Measurements from ENCODE around the gene UGCG. TPM values are rescaled to one million over a fixed set of nuclear protein-coding genes. Genes with fewer than 3 reads are reported as not detected.
"Not testable (repeated sequence)": the region's sequence is repeated elsewhere in the genome, so short reads cannot be mapped to it uniquely, and the experiment has no call there.

The UGCG gene
- total and polyA plus RNA-seq, 7 donors: 7.2 to 74.6 (median 17.6) TPM

DNA sequence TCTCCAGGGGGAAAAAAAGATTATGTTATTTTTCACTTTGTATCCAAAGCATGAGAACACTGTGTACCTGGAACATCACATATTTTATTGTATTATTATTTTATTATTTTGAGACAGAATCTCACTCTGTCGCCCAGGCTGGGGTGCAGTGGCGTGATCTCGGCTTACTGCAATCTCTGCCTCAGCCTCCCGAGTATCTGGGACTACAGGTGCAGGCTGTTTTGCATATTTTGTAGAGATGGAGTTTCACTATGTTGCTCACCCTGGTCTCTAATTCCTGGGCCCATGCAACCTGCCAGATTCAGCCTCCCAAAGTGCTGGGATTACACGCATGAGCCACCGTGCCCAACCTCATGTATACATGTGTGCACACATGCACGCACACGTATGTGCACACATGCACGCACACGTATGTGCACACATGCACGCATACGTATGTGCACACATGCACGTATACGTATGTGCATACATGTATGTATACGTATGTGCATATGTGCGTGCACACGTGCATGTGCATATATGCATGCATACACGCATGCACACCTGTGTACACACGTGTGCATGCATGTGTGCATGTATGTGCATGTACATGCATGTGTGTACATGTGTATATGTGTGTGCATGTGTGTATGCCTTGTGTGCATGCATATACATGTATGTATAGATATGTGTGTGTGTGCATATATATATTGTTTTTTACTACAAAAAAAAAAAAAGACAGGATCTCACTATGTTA is 9.5 kb upstream of the UGCG start:
- TF ChIP-seq CTCF (IDR thresholded peaks at IDR 0.05): no peak
- no peaks in the 10 kb centered on the region for H3K4me1 ChIP-seq
- no peak overlapping the region for H3K27ac ChIP-seq
- H3K36me3 ChIP-seq (ENCODE audit: insufficient read depth in 1 of 2, low read depth in 1 of 2): no peaks in the 10 kb centered on the region
- ATAC-seq (no peak), DNase-seq (no peak)
- no peak overlapping the region for H3K4me3 ChIP-seq
- H3K9me3 ChIP-seq: no peaks in the 10 kb centered on the region
- no peaks in the 10 kb centered on the region for H3K27me3 ChIP-seq (ENCODE audit: insufficient read depth in 3 of 3, low read length in 2 of 3)
- 86 to 95% (median 88%) methylated on average over 19 of the region's 19 CpGs for WGBS, 3 donors
- intact Hi-C loops (cut with DNase I): no loop called here

GRCh38 chr9:111890334-111890733 is 6.3 kb upstream of the UGCG start:
- DNase-seq (no peak), ATAC-seq (no peak)
- Histone ChIP-seq H3K27me3 (ENCODE audit: insufficient read depth in 3 of 3, low read length in 2 of 3) (no peaks in the 10 kb centered on the region), H3K27ac (no peak overlapping the region), H3K9me3 (no peaks in the 10 kb centered on the region), H3K36me3 (ENCODE audit: insufficient read depth in 1 of 2, low read depth in 1 of 2) (no peaks in the 10 kb centered on the region), H3K4me1 (no peaks in the 10 kb centered on the region), H3K4me3 (no peak overlapping the region)
- no peak for TF ChIP-seq CTCF (IDR thresholded peaks at IDR 0.05)
- intact Hi-C loops (cut with DNase I): loop anchor here (5.0 to 10.0 kb wide), 2 partner anchors 118 to 444 kb away; partner anchors contain the start of gene PTBP3 (in 1 of the 2)
- WGBS, 3 donors: 93 to 95% (median 95%) methylated on average over 2 of the region's 2 CpGs

GRCh38 chr9:111890867-111891266 is 5.7 kb upstream of the UGCG start:
- intact Hi-C loops (cut with DNase I): loop anchor here (5.0 to 10.0 kb wide), 2 partner anchors 119 to 444 kb away; partner anchors contain the start of gene PTBP3 (in 1 of the 2)
- DNase-seq; ATAC-seq; H3K36me3 ChIP-seq (ENCODE audit: insufficient read depth in 1 of 2, low read depth in 1 of 2); H3K4me3 ChIP-seq; H3K27me3 ChIP-seq (ENCODE audit: insufficient read depth in 3 of 3, low read length in 2 of 3); H3K4me1 ChIP-seq; H3K9me3 ChIP-seq; H3K27ac ChIP-seq: not testable (repeated sequence)
- 71 to 93% (median 79%) methylated on average over 3 of the region's 3 CpGs for WGBS, 3 donors

DNA sequence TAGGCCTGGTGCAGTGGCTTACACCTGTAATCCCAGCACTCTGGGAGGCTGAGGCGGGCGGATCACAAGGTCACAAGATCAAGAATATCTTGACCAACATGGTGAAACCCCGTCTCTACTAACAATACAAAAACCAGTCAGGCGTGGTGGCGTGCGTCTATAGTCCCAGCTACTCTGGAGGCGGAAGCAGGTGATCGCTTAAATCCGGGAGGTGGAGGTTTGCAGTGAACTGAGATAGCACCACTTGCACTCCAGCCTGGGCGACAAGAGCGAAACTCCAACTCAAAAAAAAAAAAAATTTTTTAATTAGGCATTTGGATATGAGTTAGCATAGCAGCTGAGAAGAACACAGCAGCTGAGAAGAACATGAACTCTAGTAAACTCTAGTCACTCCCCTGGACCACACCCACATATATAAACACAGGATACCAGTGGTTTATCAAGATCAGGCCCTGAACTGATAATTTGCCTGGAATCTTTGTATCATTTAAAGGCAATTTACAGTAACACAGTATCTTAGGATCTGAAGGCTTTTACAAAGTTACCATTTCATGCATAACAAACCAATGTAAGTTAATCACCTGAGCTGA is 4.6 kb upstream of the UGCG start:
- no peak for TF ChIP-seq CTCF (IDR thresholded peaks at IDR 0.05)
- no peak for DNase-seq
- H3K4me1 ChIP-seq: peaks cover 5% of the 10 kb centered on the region
- H3K9me3 ChIP-seq: no peaks in the 10 kb centered on the region
- intact Hi-C loops (cut with DNase I): loop anchor here (5.0 to 10.0 kb wide), 2 partner anchors 120 to 443 kb away; partner anchors contain the start of gene PTBP3 (in 1 of the 2)
- H3K36me3 ChIP-seq (ENCODE audit: insufficient read depth in 1 of 2, low read depth in 1 of 2): no peaks in the 10 kb centered on the region
- no peak for ATAC-seq
- no peaks in the 10 kb centered on the region for H3K27me3 ChIP-seq (ENCODE audit: insufficient read depth in 3 of 3, low read length in 2 of 3)
- WGBS, 3 donors: 81 to 93% (median 83%) methylated on average over 11 of the region's 11 CpGs
- no peak overlapping the region for H3K4me3 ChIP-seq
- no peak overlapping the region for H3K27ac ChIP-seq

GRCh38 chr9:111896942-111897600 is 457 bp downstream of the UGCG start:
- Histone ChIP-seq H3K27me3 (ENCODE audit: insufficient read depth in 3 of 3, low read length in 2 of 3) (no peaks in the 10 kb centered on the region), H3K36me3 (ENCODE audit: insufficient read depth in 1 of 2, low read depth in 1 of 2) (no peaks in the 10 kb centered on the region), H3K27ac (peak overlapping the region; percentile 92), H3K4me3 (peak overlapping the region; percentile 95), H3K9me3 (no peaks in the 10 kb centered on the region), H3K4me1 (peaks cover 43% of the 10 kb centered on the region)
- peak; percentile 65 to 78 for DNase-seq
- intact Hi-C loops (cut with DNase I): loop anchor here (1.0 to 10.0 kb wide), 4 partner anchors 60 to 438 kb away; partner anchors contain the start of gene PTBP3 (in 2 of the 2)
- WGBS, 3 donors: 0 to 1% (median 0%) methylated on average over 24 to 67 of the region's 68 CpGs
- peak; percentile 15 for TF ChIP-seq CTCF (IDR thresholded peaks at IDR 0.05)
- peak; percentile 72 to 76 (median 75) for ATAC-seq
